Ovary (tissue), 3 donors: ENCODE results near the gene PFDN5.

Source experiments
- CTCF ChIP-seq, 3 donors: fragments of 450-650 bp in 2 of 3; fragments of 200-600 bp in 1 of 3; IDR thresholded peaks; one replicate each; pipeline versions ENCODE4 v1.5.1 to v1.8.0; 2016 to 2022; ENCODE audit warnings: antibody characterized with exemption in 3 of 3, mild to moderate bottlenecking in 1 of 3
- POLR2A ChIP-seq: fragments of 450-650 bp; IDR thresholded peaks from one replicate; pipeline ENCODE4 v1.6.1; 2017; ENCODE audit warnings: antibody characterized with exemption, mild to moderate bottlenecking, moderate library complexity
- donor health status: DM: no; HTN: no; CAD: no.

GRCh38 chr12:53332744-53333143 is 37.4 kb downstream of the PFDN5 start:
- TF ChIP-seq CTCF (IDR thresholded peaks at IDR 0.05) (no peak), POLR2A (no peak)
